Stomach (tissue), 9 donors: ENCODE data around the gene MIX23. TPM values are rescaled to one million over a fixed set of nuclear protein-coding genes. Genes with fewer than 3 reads are reported as not detected.

ENCODE experiments used
- DNase-seq, 2 donors: peaks; one replicate each; pipeline versions ENCODE4 v3.0.0 to v3.0.0-alpha.2; 2013 to 2019
- H3K27ac ChIP-seq, 5 donors: fragments of 200-600 bp in 4 of 5; sonication (generic) in 4 of 5; one replicate each; pipeline ENCODE4 v1.5.1; 2013 to 2019; ENCODE audit warnings: mild to moderate bottlenecking in 1 of 5, moderate library complexity in 1 of 5
- H3K27me3 ChIP-seq, 3 donors: fragments of 200-600 bp; sonication (generic); one replicate each; pipeline ENCODE4 v1.5.1; 2017 to 2019; ENCODE audit warnings: mixed run types in 1 of 3
- H3K36me3 ChIP-seq, 4 donors: fragments of 200-600 bp; sonication (generic); 1 replicate in 3 of 4; 2 replicates in 1 of 4; pipeline ENCODE4 v1.5.1; 2016 to 2019
- H3K4me1 ChIP-seq, 4 donors: fragments of 200-600 bp; sonication (generic); one replicate each; pipeline ENCODE4 v1.5.1; 2016 to 2019
- H3K4me3 ChIP-seq, 4 donors: fragments of 200-600 bp; sonication (generic) in 3 of 4; one replicate each; pipeline ENCODE4 v1.5.1; 2016 to 2019; ENCODE audit warnings: mild to moderate bottlenecking in 1 of 4
- H3K9me3 ChIP-seq, 4 donors: fragments of 200-600 bp; sonication (generic); one replicate each; pipeline ENCODE4 v1.5.1; 2016 to 2019
- CTCF ChIP-seq, 7 experiments: fragments of 450-650 bp in 4 of 7; fragments of 200-600 bp in 3 of 7; sonication (generic) in 3 of 7; IDR thresholded peaks; one replicate each; pipeline ENCODE4 v1.5.1; 2016 to 2019; ENCODE audit warnings: antibody characterized with exemption in 7 of 7, control low read depth in 2 of 7, mild to moderate bottlenecking in 1 of 7
- EP300 ChIP-seq: sonication (generic); formaldehyde crosslinking; IDR thresholded peaks from one replicate; pipeline ENCODE4 v1.6.1; 2017; ENCODE audit warnings: antibody characterized with exemption
- POLR2A ChIP-seq, 4 donors: fragments of 450-650 bp; IDR thresholded peaks; one replicate each; pipeline ENCODE4 v1.6.1; 2016; ENCODE audit warnings: antibody characterized with exemption in 4 of 4, control low read depth in 2 of 4, mild to moderate bottlenecking in 1 of 4, moderate library complexity in 1 of 4
- POLR2AphosphoS5 ChIP-seq, 3 donors: sonication (generic); formaldehyde crosslinking; IDR thresholded peaks; one replicate each; pipeline ENCODE4 v1.6.1; 2016; ENCODE audit warnings: antibody characterized with exemption in 3 of 3
- WGBS, 5 donors: extraction: QIAGEN DNeasy Blood & Tissue Kit in 3 of 5; methylation state at CpG; one replicate each; pipeline versions ENCODE4 v1.1.5 to v1.1.7; 2013 to 2018; 5-methylcytosine and 5-hydroxymethylcytosine counted together
- intact Hi-C: fragments of 100-400 bp; cut with DNase I; formaldehyde crosslinking; loops from one replicate; pipeline ENCODE4 v1.15.1; 2023; ENCODE audit warnings: low total_unique reads
- polyA plus RNA-seq, 3 donors: library from polyadenylated mRNA; stranded (reverse); fragments of 200-250 nt; gene quantifications; one replicate each; pipeline ENCODE4 v1.2.3, GENCODE V29; 2013
- total RNA-seq, 5 donors: library from RNA; depleted of rRNA; stranded (reverse); fragments of >200 nt; gene quantifications; one replicate each; pipeline versions ENCODE4 v1.1.0 to v1.2.3, GENCODE V29; 2014 to 2016
- donor health status: healthy with polysubstance abuse.
- donor health status: Bipolar disorder and iron deficiency.
- donor health status: healthy.

Gene MIX23
- total and polyA plus RNA-seq, 8 donors = 3.5 to 44.3 (median 31.5) TPM

DNA sequence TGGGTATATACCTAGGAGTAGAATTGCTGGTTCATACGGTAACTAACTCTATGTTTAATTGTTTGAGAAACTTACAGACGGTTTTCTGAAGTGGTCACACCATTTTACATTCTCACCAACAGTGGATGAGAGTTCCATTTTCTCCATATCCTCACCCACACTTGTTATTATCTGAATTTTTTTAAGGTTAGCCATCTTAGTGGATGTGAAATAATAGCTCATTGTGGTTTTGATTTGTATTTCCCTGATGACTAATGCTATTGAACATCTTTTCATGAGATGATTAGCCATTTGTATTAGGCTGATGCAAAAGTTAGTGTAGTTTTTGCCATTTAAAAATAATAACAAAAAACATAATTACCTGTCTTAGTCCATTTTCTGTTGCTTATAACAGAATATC is 39.4 kb downstream of the MIX23 start:
- H3K27me3 ChIP-seq = no peaks in the 10 kb centered on the region
- 27 to 66% (median 34%) methylated on average over 2 of the region's 2 CpGs for WGBS, 5 donors
- H3K36me3 ChIP-seq = no peaks in the 10 kb centered on the region
- no peak for DNase-seq
- no peak for TF ChIP-seq POLR2A (IDR thresholded peaks at IDR 0.05)
- no peak for TF ChIP-seq POLR2AphosphoS5 (IDR thresholded peaks at IDR 0.05)
- no peak for TF ChIP-seq CTCF (IDR thresholded peaks at IDR 0.05)
- no peak for TF ChIP-seq EP300
- intact Hi-C loops = no loop called here
- H3K4me3 ChIP-seq = no peak overlapping the region
- peaks cover 0 to 4% (median 0%) of the 10 kb centered on the region in 4 donors for H3K4me1 ChIP-seq
- H3K9me3 ChIP-seq = no peaks in the 10 kb centered on the region
- no peak overlapping the region for H3K27ac ChIP-seq

DNA sequence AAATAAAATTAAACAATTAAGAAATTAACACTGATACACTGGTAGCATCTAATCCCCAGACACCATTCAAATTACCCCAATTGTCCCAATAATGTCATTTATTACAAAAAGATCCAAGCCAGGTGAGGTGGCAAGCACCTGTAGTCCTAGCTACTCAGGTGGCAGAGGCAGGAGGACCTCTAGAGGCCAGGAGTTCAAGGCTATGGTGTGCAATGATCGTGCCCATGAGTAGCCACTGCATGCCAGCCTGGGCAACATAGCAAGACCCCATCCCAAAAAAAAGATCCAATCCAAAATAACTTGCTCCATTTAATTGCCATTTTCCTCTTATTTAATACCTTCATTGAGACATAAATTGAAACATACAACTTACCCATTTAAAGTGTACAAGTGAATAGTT is 40.2 kb downstream of the MIX23 start:
- no peaks in the 10 kb centered on the region for H3K9me3 ChIP-seq
- TF ChIP-seq POLR2A (IDR thresholded peaks at IDR 0.05) = no peak
- TF ChIP-seq POLR2AphosphoS5 (IDR thresholded peaks at IDR 0.05) = no peak
- no peak for TF ChIP-seq EP300
- TF ChIP-seq CTCF (IDR thresholded peaks at IDR 0.05) = no peak
- peaks cover 0 to 4% (median 0%) of the 10 kb centered on the region in 4 donors for H3K4me1 ChIP-seq
- intact Hi-C loops = no loop called here
- H3K27ac ChIP-seq = no peak overlapping the region
- no peak overlapping the region for H3K4me3 ChIP-seq
- no peaks in the 10 kb centered on the region for H3K36me3 ChIP-seq
- 81 to 100% (median 90%) methylated on average over 1 of the region's 1 CpG for WGBS, 5 donors
- H3K27me3 ChIP-seq = no peaks in the 10 kb centered on the region
- no peak for DNase-seq

GRCh38 chr3:122332551-122332950 is 50.5 kb downstream of the MIX23 start:
- Histone ChIP-seq H3K27me3 (peaks cover 0 to 11% (median 0%) of the 10 kb centered on the region in 3 donors), H3K9me3 (no peaks in the 10 kb centered on the region), H3K36me3 (no peaks in the 10 kb centered on the region), H3K27ac (no peak overlapping the region), H3K4me1 (no peaks in the 10 kb centered on the region), H3K4me3 (no peak overlapping the region)
- no peak for DNase-seq
- TF ChIP-seq CTCF (IDR thresholded peaks at IDR 0.05) (no peak), EP300 (no peak), POLR2A (IDR thresholded peaks at IDR 0.05) (no peak), POLR2AphosphoS5 (IDR thresholded peaks at IDR 0.05) (no peak)
- 75 to 96% (median 94%) methylated on average over 6 to 8 of the region's 8 CpGs for WGBS, 5 donors
- intact Hi-C loops = no loop called here

GRCh38 chr3:122331886-122332285 is 51.1 kb downstream of the MIX23 start:
- WGBS, 5 donors = 67 to 86% (median 78%) methylated on average over 4 of the region's 4 CpGs
- Histone ChIP-seq H3K9me3 (no peaks in the 10 kb centered on the region), H3K4me3 (no peak overlapping the region), H3K4me1 (no peaks in the 10 kb centered on the region), H3K27ac (no peak overlapping the region), H3K27me3 (peaks cover 0 to 11% (median 0%) of the 10 kb centered on the region in 3 donors), H3K36me3 (no peaks in the 10 kb centered on the region)
- TF ChIP-seq POLR2A (IDR thresholded peaks at IDR 0.05) (no peak), POLR2AphosphoS5 (IDR thresholded peaks at IDR 0.05) (no peak), CTCF (IDR thresholded peaks at IDR 0.05) (no peak), EP300 (no peak)
- intact Hi-C loops = no loop called here
- DNase-seq = no peak
